HL-60/S4 (cell line): ENCODE results near the gene AMBP.

Experiments
- in situ Hi-C: fragments of 300-500 bp; cut with MboI; formaldehyde crosslinking; loops from 2 replicates; pipeline ENCODE4 v1.14.3; 2022; ENCODE audit warnings: low sequenced_read_pairs

Gene AMBP

GRCh38 chr9:114015607-114016006 is 62.5 kb downstream of the AMBP start:
- in situ Hi-C loops, result no loop called here

- in situ Hi-C loops, result no loop called here
These were observed 64.1 kb downstream of the AMBP start for GRCh38 chr9:114014044-114014443.

GRCh38 chr9:114012126-114012525 is 66.0 kb downstream of the AMBP start:
- in situ Hi-C loops, result no loop called here

- in situ Hi-C loops, result no loop called here
These were observed 66.8 kb downstream of the AMBP start for GRCh38 chr9:114011313-114011712.
